GM08714 (cell line): ENCODE measurements around the gene GNG7.
"Not testable (repeated sequence)": the region's sequence is repeated elsewhere in the genome, so short reads cannot be mapped to it uniquely, and the experiment has no call there.

Experiments used
- H3K4me3 ChIP-seq: fragments of 200-500 bp; sonication (Bioruptor generic); 2 replicates; pipeline ENCODE4 v1.5.1; 2014; ENCODE audit warnings: mild to moderate bottlenecking, low read length, inconsistent platforms
- ZNF274 ChIP-seq: IDR thresholded peaks from 2 replicates; pipeline ENCODE4 v1.6.1; 2012; ENCODE audit warnings: mild to moderate bottlenecking, low read depth, low read length

The GNG7 gene

GRCh38 chr19:2578901-2579677 is 123.4 kb downstream of the GNG7 start:
- no peak overlapping the region for H3K4me3 ChIP-seq

GRCh38 chr19:2578391-2578890 is 124.1 kb downstream of the GNG7 start:
- no peak for TF ChIP-seq ZNF274
- no peak overlapping the region for H3K4me3 ChIP-seq

More at GRCh38 chr19:2578901-2579677, 123.4 kb downstream of the GNG7 start:
- TF ChIP-seq ZNF274: no peak

GRCh38 chr19:2577722-2578335 is 124.7 kb downstream of the GNG7 start:
- TF ChIP-seq ZNF274: no peak
- H3K4me3 ChIP-seq: no peak overlapping the region

GRCh38 chr19:2575734-2576481 is 126.6 kb downstream of the GNG7 start:
- TF ChIP-seq ZNF274: no peak
- no peak overlapping the region for H3K4me3 ChIP-seq

- no peak overlapping the region for H3K4me3 ChIP-seq
- no peak for TF ChIP-seq ZNF274
Measured at GRCh38 chr19:2574971-2575630, 127.4 kb downstream of the GNG7 start.

- no peak for TF ChIP-seq ZNF274
- no peak overlapping the region for H3K4me3 ChIP-seq
Measured at GRCh38 chr19:2574478-2574931, 128.0 kb downstream of the GNG7 start.

- no peak overlapping the region for H3K4me3 ChIP-seq
- no peak for TF ChIP-seq ZNF274
Measured at GRCh38 chr19:2573916-2574315, 128.6 kb downstream of the GNG7 start.

- not testable (repeated sequence) for H3K4me3 ChIP-seq
Measured at GRCh38 chr19:2572152-2572551, 130.3 kb downstream of the GNG7 start.

GRCh38 chr19:2569596-2570465 is 132.7 kb downstream of the GNG7 start:
- TF ChIP-seq ZNF274: no peak
- H3K4me3 ChIP-seq: no peak overlapping the region

- H3K4me3 ChIP-seq: no peak overlapping the region
- TF ChIP-seq ZNF274: no peak
Measured at GRCh38 chr19:2567996-2568395, 134.5 kb downstream of the GNG7 start.

- no peak for TF ChIP-seq ZNF274
- H3K4me3 ChIP-seq: no peak overlapping the region
Measured at GRCh38 chr19:2567580-2567979, 134.9 kb downstream of the GNG7 start.

GRCh38 chr19:2563546-2563945 is 138.9 kb downstream of the GNG7 start:
- not testable (repeated sequence) for H3K4me3 ChIP-seq

GRCh38 chr19:2561895-2562294 is 140.6 kb downstream of the GNG7 start:
- H3K4me3 ChIP-seq: peak overlapping the region; percentile 47; the same call in 1 of the 2 replicates
- TF ChIP-seq ZNF274: no peak
